HG02981 (cell line): ENCODE data around the gene CACNA2D3.

Experiments
- ATAC-seq: cut with Tn5 transposase; IDR thresholded peaks from one replicate; pipeline ENCODE4 v1.9.1; 2021; ENCODE audit warnings: mild to moderate bottlenecking, moderate library complexity; ENCODE audit not compliant: unreplicated experiment

The CACNA2D3 gene

DNA sequence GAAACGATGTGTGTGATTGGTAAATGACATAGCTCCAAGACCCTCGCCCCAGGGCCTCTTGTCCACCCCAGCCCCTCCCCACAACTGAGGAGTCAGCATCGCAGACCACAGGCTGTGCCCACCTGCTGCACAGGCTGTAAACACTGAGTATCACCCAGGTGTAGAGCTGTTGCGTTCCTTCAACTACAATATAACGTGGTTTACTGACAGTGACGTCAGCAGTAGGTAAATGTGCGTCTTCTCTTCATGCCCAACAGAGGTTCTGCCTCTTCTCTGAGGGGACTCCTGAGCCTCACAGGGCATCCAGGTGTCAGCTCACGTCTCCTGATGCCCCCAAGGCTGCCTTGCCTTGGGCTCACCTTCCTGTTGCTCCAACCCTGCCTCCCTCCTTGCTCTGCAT is 395.1 kb downstream of the CACNA2D3 start:
- ATAC-seq, result no peak

GRCh38 chr3:54518011-54518675 is 395.8 kb downstream of the CACNA2D3 start:
- no peak for ATAC-seq

DNA sequence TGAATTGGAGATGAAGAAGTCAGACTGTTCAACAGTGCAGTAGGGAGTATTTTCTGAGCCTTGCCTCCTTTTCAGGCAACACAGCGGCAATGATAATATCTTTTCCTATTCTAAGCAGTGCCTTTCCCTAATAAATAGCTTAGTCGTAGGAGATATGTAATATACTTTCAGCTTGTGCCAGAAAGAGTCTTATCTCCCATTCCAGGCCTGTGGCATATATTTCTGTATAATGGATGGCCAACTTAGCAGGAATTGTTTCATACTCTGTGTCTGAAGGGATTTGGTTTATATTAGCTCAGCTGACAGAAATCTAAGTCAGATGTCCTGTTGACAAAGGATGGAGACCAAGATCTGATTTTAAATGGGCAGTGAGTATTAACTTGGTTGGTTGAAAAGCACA is 397.1 kb downstream of the CACNA2D3 start:
- no peak for ATAC-seq

GRCh38 chr3:54520060-54520459 is 397.7 kb downstream of the CACNA2D3 start:
- no peak for ATAC-seq

GRCh38 chr3:54527521-54527920 is 405.2 kb downstream of the CACNA2D3 start:
- ATAC-seq, result no peak

DNA sequence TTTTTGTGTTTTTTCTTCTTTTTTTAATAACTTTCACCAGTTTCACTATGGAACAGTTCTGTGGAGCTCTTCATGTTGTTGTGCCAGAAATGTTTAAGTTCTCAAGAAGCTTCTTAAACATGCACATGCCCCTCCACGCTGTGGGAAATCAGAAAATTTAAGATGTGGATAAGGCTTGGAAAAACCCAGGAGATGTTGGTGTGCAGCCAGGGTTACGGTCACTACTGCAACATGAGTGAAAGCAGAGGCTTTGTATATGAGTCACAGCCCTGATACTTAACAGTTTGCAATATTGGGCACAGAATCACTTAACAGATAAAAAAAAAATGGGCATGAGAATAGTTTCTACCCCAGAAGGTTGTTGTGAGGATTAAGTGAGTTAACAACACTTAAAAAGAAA is 405.6 kb downstream of the CACNA2D3 start:
- no peak for ATAC-seq

GRCh38 chr3:54528668-54529067 is 406.3 kb downstream of the CACNA2D3 start:
- no peak for ATAC-seq

DNA sequence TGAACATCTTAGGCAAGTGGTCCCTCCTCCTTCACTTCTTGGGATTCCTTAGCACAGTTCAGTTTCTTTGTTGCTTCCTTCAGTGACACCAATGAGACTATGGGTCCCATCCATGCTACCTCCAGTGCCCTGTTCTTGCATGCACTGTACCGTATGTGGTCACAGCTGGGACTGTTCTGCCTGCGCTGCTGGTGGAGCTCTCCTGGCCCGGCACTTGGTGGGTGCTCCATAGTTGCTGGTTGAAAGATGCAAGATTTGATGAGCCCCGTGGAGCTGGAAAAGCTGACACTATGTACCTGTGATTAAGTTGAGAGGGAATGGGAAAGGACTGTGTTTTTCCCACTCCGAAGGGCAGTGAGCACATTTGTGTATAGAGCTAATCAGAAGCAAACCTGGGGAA is 407.7 kb downstream of the CACNA2D3 start:
- ATAC-seq, result no peak

DNA sequence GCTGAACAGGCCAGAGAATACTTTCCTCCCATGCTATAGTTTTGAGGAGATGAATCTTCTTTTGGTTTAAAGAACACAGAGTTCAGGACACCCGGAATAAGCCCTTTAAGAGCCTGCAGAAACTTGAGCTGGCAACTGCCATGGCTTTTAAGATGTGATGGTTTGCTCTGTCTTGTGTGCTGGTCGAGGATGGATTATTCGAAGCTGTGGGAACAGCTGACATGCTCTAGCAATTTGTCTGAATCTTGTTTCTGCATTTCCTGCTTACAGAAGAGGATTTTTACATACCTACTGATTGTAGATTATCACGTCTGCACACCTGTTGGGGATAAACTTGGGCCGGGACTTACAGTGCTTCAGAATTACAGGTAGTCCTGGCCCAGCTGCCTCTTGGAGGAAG is 408.6 kb downstream of the CACNA2D3 start:
- ATAC-seq, result no peak

DNA sequence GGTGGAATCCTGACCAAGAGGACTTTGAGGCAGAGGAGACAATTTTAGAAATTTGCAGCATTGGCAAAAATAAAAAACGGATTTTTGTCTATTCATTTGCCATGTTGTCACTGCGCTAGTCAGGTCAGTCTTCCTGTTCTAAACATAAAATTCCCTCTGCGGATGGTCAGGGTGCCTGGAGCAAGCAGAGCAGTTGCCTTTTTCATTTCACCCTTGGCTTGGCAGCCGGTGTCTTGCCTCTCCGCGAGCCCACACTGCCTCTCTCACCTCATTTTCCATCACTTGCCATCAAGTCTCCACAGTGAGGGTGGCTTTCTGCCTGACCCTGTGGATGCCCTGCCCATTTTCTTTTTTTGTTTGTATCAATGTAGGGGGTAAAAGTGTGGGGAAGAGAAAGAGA is 409.4 kb downstream of the CACNA2D3 start:
- no peak for ATAC-seq

DNA sequence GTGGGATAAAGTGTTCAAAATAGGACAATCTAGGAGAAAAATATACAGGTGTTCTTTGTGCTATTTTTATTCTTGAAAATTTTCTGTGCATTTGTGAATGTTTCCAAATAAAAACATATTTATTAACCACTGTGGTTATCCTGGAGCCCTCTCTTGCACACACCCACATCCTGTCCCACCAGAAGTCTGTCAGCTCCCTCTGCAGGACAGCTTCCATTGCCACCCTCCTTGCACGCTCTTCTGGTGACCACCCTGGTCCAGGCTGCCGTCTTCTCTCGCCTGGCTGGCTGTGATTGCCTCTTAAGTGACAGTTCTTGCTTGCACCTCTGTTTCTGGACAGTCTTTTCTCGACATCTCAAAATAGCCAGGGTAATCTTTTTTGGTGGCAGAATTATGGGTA is 411.5 kb downstream of the CACNA2D3 start:
- ATAC-seq, result no peak

DNA sequence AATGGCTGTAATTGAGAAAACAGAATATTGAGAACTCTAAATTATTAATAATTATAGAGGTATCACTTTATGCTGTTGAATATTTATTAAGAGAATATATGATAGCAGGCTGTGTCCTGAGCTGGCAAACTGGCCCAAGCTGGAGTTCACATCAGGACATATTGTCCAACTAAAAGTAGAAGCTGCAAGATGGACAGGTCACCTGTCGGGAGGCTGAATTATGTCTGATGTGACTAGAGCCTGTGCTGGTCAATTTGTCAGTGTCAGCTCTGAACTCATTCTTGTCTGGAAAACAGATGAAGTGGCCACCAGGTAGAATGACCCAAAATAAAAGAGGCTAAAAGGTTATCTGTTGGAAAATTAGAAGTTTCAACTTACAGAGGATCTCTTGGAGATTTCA is 413.3 kb downstream of the CACNA2D3 start:
- no peak for ATAC-seq

- no peak for ATAC-seq
These were observed 414.1 kb downstream of the CACNA2D3 start for GRCh38 chr3:54536450-54536849.

DNA sequence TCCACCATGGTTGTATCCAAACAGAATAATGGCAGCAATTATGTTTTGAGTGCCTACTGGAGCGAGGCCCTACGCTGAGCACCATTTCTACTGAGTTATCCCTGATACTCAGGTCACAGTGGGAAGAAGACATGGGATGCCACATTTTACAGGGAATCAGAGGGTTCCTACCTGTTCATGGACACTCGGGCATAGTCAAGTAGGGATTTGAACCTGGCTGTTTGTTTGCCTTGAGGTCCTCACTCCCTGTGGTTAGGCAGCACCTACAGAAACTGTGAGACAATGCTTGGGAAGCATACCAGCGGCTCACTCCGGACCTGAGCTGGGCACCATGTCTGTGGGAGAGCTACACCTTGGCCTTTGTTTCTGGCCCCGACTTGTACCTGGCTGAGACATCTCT is 415.2 kb downstream of the CACNA2D3 start:
- no peak for ATAC-seq

GRCh38 chr3:54538346-54538745 is 416.0 kb downstream of the CACNA2D3 start:
- no peak for ATAC-seq

GRCh38 chr3:54541369-54541768 is 419.0 kb downstream of the CACNA2D3 start:
- no peak for ATAC-seq

- ATAC-seq, result no peak
These were observed 421.1 kb downstream of the CACNA2D3 start for GRCh38 chr3:54543446-54543845.

DNA sequence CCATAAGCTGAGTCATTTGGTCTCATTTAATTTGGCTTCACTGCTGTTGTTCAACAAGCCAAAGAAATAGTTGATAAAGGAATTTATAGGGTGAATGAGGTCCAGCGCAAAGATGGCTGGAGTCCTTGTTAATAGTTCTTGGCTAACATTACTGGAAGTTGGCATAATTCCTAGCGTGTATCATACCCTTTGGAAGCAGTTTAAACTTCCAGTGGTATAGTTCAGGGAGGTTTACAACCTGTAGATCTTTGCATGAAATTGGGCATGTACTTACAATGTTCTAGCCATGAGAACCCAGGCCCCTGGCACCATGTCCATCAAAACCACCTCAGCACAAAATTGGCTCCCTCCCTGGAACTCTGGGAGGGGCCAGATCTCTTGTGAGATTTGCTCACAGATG is 424.7 kb downstream of the CACNA2D3 start:
- ATAC-seq, result no peak

- no peak for ATAC-seq
These were observed 425.5 kb downstream of the CACNA2D3 start for GRCh38 chr3:54547846-54548245.

DNA sequence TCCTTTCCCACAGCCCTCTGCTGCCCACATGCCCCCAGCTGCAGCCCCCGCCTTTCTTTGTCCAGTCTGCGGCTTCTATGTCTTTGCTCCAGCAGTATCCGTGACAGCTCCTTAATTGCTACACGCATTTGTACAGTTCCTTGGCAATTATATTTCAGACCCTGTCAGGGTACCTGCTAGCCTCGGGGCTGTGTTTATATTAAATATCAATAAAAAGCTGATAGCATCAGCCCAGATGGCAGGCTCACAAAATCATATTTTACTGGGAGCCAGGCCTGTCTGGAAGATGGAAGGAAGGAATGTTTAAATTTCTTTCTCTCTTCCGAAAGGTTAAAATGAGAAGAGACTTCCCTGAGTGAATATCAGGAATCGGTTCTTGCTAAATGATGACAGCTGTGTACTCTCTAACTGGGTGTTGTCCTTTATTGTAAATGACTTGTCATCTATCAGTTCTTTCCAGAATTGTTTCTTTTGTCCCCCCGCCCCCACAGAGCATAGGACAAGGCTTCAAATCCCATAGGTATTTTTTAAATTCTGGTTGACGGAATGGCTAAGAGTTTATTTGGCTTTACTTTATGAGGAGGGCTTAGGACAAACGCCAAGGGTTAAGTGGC is 427.4 kb downstream of the CACNA2D3 start:
- no peak for ATAC-seq

DNA sequence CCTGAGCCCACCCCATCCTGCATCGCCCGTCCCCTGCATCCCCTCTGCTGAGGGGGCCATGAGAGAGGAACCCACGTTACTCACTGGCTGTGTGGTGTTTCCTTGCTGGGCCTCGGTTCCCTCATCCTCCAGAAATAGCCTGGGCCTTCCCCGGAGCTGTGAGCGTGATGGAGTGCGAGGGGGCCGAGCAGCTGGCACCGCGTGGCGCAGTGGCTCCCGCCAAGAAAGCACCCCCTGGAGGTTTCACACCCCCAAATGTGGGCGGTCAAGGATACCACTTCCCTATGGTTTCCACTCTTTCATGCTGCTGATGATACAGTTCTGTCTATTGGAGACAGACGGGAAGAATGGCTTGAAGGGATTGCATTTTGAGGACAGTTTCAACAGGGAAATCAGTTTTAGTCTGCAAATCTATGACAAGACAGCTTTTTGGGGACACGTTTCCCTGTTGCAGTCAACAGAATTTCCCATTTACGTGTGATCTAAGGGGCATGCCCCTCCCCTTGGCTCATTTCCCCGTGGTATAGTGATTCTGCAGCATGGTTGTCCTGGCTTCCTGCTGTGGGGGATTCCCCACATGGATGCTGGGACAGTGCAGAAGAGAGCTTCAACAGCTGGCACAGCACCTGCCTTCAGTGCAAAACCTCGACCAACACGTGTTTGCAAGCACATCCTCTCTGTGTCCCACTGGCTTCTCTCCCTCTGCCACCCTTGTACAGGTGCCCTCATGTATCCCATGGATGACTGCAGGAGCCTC is 428.0 kb downstream of the CACNA2D3 start:
- no peak for ATAC-seq

GRCh38 chr3:54556630-54557029 is 434.3 kb downstream of the CACNA2D3 start:
- no peak for ATAC-seq
